Upper lobe of right lung (tissue), 1 donor: ENCODE results near the gene ENDOG. TPM values are rescaled to one million over a fixed set of nuclear protein-coding genes. Genes with fewer than 3 reads are reported as not detected.

Experiments
- ATAC-seq: fragments of 200-7000 bp; cut with Tn5 transposase; one replicate; pipeline ENCODE4 v1.9.1; 2020; ENCODE audit warnings: mild to moderate bottlenecking, moderate library complexity
- DNase-seq: peaks from one replicate; pipeline ENCODE4 v3.0.0-alpha.2; 2020
- H3K27ac ChIP-seq: fragments of 200-600 bp; one replicate; pipeline ENCODE4 v1.8.0; 2022
- H3K27me3 ChIP-seq: fragments of 200-600 bp; one replicate; pipeline ENCODE4 v1.8.0; 2022; ENCODE audit warnings: mild to moderate bottlenecking
- H3K36me3 ChIP-seq: fragments of 200-600 bp; one replicate; pipeline ENCODE4 v1.8.0; 2022
- H3K4me1 ChIP-seq: fragments of 200-600 bp; one replicate; pipeline ENCODE4 v1.8.0; 2022
- H3K4me3 ChIP-seq: fragments of 200-600 bp; one replicate; pipeline ENCODE4 v1.8.0; 2022; ENCODE audit warnings: mild to moderate bottlenecking
- H3K9me3 ChIP-seq: fragments of 200-600 bp; one replicate; pipeline ENCODE4 v1.8.0; 2022
- intact Hi-C: fragments of 100-400 bp; cut with DNase I; formaldehyde crosslinking; loops from one replicate; pipeline ENCODE4 v1.11.0; 2022
- total RNA-seq: library from RNA; stranded (reverse); fragmentation: NEBNext Ultra II Directional; extraction: Animal tissue kit (Norgen Biotek cat#: 25700); gene quantifications from one replicate; pipeline ENCODE4 v1.2.1, GENCODE V29; 2021
- TF ChIP-seq, protein P1 (sequence below): fragments of 200-600 bp; IDR thresholded peaks from one replicate; pipeline ENCODE4 v1.8.0; 2022; ENCODE audit warnings: antibody characterized with exemption
- donor health status: DM: no; HTN: yes; CAD: no; lungs with severe emphysema.

The ENDOG gene
- total RNA-seq, 1 donor from 2014 or later = 18.6 TPM

DNA sequence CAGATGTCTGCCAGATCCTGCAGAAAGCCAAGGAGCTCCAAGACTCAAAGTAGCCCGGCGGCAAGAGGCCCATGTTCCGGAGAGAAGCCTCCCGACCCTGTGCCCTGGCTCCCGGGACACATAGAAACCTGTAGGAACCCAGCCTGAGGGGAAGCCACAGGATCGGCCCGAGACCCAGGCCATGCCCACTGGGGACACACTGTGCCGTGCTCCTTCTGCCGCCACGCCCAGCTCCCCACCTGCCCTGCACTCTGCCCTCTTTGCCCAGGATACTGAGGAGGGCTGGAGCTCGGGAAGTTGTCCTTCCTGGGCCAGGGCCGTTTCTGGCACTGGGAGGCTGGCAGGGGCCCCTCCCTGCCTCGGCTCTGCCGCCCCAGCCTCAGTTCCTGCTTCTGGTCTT is 10.5 kb upstream of the ENDOG start:
- H3K9me3 ChIP-seq = no peaks in the 10 kb centered on the region
- TF ChIP-seq, protein P1, sequence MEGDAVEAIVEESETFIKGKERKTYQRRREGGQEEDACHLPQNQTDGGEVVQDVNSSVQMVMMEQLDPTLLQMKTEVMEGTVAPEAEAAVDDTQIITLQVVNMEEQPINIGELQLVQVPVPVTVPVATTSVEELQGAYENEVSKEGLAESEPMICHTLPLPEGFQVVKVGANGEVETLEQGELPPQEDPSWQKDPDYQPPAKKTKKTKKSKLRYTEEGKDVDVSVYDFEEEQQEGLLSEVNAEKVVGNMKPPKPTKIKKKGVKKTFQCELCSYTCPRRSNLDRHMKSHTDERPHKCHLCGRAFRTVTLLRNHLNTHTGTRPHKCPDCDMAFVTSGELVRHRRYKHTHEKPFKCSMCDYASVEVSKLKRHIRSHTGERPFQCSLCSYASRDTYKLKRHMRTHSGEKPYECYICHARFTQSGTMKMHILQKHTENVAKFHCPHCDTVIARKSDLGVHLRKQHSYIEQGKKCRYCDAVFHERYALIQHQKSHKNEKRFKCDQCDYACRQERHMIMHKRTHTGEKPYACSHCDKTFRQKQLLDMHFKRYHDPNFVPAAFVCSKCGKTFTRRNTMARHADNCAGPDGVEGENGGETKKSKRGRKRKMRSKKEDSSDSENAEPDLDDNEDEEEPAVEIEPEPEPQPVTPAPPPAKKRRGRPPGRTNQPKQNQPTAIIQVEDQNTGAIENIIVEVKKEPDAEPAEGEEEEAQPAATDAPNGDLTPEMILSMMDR = no peak
- H3K36me3 ChIP-seq = peaks cover 61% of the 10 kb centered on the region
- DNase-seq (no peak), ATAC-seq (no peak)
- intact Hi-C loops = no loop called here
- no peak overlapping the region for H3K27ac ChIP-seq
- no peaks in the 10 kb centered on the region for H3K27me3 ChIP-seq
- no peaks in the 10 kb centered on the region for H3K4me1 ChIP-seq
- H3K4me3 ChIP-seq = no peak overlapping the region

DNA sequence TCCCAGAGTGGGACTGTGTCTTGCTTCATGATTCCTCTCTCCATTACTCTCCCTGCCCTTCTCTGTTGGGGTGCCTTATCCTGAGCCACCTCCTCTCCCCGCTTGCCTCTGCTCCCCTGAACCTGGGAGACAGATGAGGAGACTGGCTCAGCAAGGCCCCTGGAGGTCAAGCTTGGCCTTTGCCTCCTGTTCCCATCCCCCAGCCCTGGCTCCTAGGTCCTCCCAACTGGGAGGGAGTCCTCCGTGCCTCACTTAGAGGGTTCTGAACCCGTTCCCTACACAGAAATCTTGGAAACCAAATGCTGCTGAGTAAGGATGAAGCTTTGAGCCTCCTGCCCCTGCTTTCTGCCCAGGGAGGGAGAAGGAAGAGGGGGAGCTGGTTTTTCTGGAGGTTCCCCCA is 9.8 kb upstream of the ENDOG start:
- TF ChIP-seq, protein P1 = no peak
- DNase-seq (no peak), ATAC-seq (no peak)
- Histone ChIP-seq H3K27ac (no peak overlapping the region), H3K4me1 (no peaks in the 10 kb centered on the region), H3K4me3 (no peak overlapping the region), H3K27me3 (no peaks in the 10 kb centered on the region), H3K9me3 (no peaks in the 10 kb centered on the region), H3K36me3 (peaks cover 54% of the 10 kb centered on the region)
- intact Hi-C loops = no loop called here

DNA sequence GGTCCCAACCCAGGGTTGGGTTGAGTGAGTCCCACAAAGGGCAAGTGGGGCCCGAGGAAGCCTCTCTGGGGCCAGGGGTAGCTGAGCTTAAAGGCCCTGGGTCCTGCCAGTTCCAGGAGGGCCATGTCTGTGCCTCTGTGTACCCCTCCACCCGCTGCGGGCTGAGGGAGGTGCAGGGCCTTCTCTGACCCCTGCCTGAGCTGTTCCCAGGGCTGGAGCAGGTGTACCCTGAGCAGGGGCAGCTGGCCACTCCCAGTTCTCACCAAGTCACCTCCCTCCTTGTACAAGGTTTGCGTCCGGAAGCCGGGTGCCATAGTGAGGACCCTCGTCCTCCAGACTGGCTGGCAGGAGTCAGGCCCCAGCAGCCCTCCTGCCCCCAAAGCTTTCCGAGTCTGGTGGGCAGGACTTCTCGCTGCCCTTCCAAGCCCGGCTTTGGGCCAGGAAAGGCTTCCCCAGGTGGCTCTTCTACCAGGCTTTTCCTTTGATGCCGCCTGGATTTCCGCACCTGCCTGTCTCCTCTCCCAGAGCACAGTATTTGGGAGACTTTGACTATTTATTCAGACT is 9.2 kb upstream of the ENDOG start:
- Histone ChIP-seq H3K9me3 (no peaks in the 10 kb centered on the region), H3K4me1 (no peaks in the 10 kb centered on the region), H3K27ac (no peak overlapping the region), H3K36me3 (peaks cover 48% of the 10 kb centered on the region), H3K27me3 (no peaks in the 10 kb centered on the region), H3K4me3 (no peak overlapping the region)
- TF ChIP-seq, protein P1 = no peak
- ATAC-seq = no peak
- DNase-seq = no peak
- intact Hi-C loops = no loop called here

DNA sequence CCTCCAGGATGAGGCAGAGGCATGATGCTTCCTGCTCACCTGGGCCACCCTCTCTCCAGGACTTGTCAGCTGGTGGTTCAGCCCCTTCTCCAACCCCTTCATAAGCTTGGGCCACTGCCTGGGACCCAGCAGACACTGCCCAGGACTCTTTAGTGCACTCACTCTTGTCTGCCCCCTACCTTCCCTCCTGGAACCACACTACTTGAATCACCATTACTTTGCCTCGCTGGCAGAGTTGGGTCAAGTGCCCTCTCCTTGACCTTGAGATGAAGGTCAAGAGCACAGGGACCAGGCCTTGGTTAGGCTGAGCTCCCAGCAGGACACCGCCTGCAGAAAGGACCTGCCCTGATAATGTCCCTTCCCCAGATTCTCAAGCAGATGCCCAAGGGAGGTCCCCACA is 8.5 kb upstream of the ENDOG start:
- Histone ChIP-seq H3K9me3 (no peaks in the 10 kb centered on the region), H3K4me3 (no peak overlapping the region), H3K36me3 (peaks cover 43% of the 10 kb centered on the region), H3K27me3 (no peaks in the 10 kb centered on the region), H3K4me1 (no peaks in the 10 kb centered on the region), H3K27ac (no peak overlapping the region)
- peak; percentile 27 for ATAC-seq
- TF ChIP-seq, protein P1 = no peak
- intact Hi-C loops = no loop called here
- no peak for DNase-seq

DNA sequence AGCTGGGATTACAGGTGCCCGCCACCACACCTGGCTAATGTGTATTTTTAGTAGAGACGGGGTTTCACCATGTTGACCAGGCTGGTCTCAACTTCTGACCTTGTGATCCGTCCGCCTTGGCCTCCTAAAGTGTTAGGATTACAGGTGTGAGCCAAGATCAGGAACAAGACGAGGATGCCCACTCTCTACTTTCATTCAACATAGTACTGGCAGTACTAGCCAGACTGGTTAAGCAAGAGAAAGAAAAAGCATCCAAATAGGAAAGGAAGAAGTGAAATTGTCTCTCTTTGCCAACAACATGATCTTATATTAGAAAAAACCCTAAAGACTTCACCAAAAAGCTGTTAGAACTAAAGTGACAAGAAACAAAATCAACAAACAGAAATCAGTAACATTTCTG is 7.4 kb upstream of the ENDOG start:
- Histone ChIP-seq H3K36me3 (peaks cover 32% of the 10 kb centered on the region), H3K9me3 (no peaks in the 10 kb centered on the region), H3K27me3 (no peaks in the 10 kb centered on the region), H3K4me1 (no peaks in the 10 kb centered on the region), H3K4me3 (no peak overlapping the region), H3K27ac (no peak overlapping the region)
- TF ChIP-seq, protein P1 = no peak
- intact Hi-C loops = no loop called here
- no peak for ATAC-seq
- no peak for DNase-seq
